ENCODE results near the gene ARRDC2. TPM values are rescaled to one million over a fixed set of nuclear protein-coding genes. Genes with fewer than 3 reads are reported as not detected.
"Not testable (repeated sequence)": the region's sequence is repeated elsewhere in the genome, so short reads cannot be mapped to it uniquely, and the experiment has no call there.

Gene ARRDC2
- total RNA-seq, 2 experiments from 2014 or later: 29.1 TPM

DNA sequence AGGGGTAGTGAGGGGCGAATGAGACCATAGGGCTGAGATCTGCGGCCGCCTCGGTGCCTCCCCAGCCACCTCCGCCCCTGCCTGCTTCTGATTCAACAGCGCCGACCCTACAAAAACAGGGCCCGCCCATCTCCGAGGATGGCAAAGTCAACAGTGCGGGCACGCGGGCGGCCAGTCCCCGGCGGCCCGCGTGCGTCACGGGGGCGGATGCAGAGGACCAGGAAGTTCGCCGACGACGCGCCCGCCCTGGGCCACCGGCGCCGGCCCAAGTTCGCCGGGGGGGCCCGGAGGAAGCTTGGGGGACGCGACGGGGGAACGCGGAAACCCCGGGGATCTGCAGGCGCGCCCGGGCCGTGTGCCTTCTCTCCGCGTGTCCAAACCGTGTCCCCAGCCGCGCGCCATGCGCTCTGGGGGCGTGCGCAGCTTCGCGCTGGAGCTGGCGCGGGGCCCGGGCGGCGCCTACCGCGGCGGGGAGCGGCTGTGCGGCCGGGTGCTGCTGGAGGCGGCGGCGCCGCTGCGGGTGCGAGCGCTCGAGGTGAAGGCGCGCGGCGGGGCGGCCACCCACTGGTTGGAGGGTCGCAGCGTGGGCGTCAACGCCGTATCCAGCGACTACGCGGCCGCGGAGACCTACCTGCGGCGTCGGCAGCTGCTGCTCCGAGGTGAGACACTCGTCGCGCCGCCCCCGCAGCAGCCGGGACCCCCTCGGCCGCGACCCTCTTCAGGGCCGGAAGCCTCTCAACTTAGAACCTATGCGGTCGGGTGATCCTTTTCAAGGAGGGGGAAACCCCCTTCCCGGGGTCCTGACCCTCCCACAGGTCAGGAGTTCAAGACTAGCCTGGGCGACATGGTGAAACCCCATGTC is 6.8 kb upstream of the ARRDC2 start:
- no peaks in the 10 kb centered on the region for H3K27me3 Mint-ChIP-seq
- TF ChIP-seq, protein P1, sequence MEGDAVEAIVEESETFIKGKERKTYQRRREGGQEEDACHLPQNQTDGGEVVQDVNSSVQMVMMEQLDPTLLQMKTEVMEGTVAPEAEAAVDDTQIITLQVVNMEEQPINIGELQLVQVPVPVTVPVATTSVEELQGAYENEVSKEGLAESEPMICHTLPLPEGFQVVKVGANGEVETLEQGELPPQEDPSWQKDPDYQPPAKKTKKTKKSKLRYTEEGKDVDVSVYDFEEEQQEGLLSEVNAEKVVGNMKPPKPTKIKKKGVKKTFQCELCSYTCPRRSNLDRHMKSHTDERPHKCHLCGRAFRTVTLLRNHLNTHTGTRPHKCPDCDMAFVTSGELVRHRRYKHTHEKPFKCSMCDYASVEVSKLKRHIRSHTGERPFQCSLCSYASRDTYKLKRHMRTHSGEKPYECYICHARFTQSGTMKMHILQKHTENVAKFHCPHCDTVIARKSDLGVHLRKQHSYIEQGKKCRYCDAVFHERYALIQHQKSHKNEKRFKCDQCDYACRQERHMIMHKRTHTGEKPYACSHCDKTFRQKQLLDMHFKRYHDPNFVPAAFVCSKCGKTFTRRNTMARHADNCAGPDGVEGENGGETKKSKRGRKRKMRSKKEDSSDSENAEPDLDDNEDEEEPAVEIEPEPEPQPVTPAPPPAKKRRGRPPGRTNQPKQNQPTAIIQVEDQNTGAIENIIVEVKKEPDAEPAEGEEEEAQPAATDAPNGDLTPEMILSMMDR (IDR thresholded peaks at IDR 0.05): no peak
- ChIA-PET CTCF (interaction anchor here (1.5 to 5.3 kb wide), 4 partner anchors 54 to 67 kb away, joined by 7 to 27 read pairs (median 14); partner anchors contain the start of gene CCDC124), POLR2A (interaction anchor here (0.6 to 2.7 kb wide), 16 partner anchors 9 to 141 kb away, joined by 3 to 14 read pairs (median 3); partner anchors contain the start of genes CCDC124 and RPL18A)
- peak; percentile 98 for DNase-seq
- H3K4me3 Mint-ChIP-seq: peak overlapping the region; percentile 90
- ATAC-seq: peak; percentile 86
- H3K36me3 Mint-ChIP-seq (ENCODE audit: low read depth): peaks cover 7% of the 10 kb centered on the region
- peaks cover 18% of the 10 kb centered on the region for H3K4me1 Mint-ChIP-seq (ENCODE audit: low read depth)
- H3K27ac Mint-ChIP-seq: peak overlapping the region; percentile 98
- no peaks in the 10 kb centered on the region for H3K9me3 Mint-ChIP-seq
- intact Hi-C loops (cut with micrococcal nuclease): loop anchor here (10.0 kb wide), 1 partner anchor 154 kb away; the partner anchor contains the start of gene PIK3R2

DNA sequence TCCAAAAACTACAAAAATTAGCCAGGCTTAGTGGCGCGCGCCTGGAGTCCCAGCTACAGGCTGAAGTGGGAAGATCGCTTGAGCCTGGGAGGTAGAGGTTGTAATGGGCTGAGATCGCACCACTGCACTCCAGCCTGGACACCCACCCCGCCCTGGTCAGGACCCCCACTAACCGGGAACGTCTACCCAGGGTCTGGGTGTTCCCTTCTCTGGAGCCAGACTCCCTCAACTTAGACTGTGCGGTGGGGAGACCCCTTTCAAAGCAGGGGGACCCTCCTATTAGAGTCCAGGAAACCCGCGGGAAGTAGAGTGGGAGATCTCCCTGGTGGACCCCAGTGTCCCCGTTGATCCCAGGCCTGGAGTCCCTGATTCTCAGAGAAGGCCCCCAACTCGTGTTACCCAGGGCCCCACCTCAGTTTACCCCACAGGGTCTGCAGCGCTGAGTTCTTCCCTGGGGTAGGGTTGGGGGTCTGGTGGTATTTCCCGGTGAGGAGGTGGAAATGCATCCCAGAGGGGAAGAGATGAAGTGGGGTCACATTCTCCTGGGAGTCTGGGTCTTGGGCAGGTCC is 6.1 kb upstream of the ARRDC2 start:
- ATAC-seq (no peak), DNase-seq (no peak)
- H3K9me3 Mint-ChIP-seq: no peaks in the 10 kb centered on the region
- intact Hi-C loops (cut with micrococcal nuclease): loop anchor here (10.0 kb wide), 1 partner anchor 153 kb away; the partner anchor contains the start of gene PIK3R2
- ChIA-PET POLR2A (interaction anchor here (0.8 to 2.7 kb wide), 12 partner anchors 12 to 164 kb away, joined by 3 to 14 read pairs (median 3); partner anchors contain the start of genes CCDC124 and RPL18A), CTCF (interaction anchor here (1.5 to 5.3 kb wide), 4 partner anchors 57 to 85 kb away, joined by 5 to 27 read pairs (median 13); partner anchors contain the start of genes CCDC124 and IL12RB1)
- peaks cover 13% of the 10 kb centered on the region for H3K36me3 Mint-ChIP-seq (ENCODE audit: low read depth)
- peak overlapping the region; percentile 90 for H3K27ac Mint-ChIP-seq
- peaks cover 17% of the 10 kb centered on the region for H3K4me1 Mint-ChIP-seq (ENCODE audit: low read depth)
- no peaks in the 10 kb centered on the region for H3K27me3 Mint-ChIP-seq
- peak overlapping the region; percentile 90 for H3K4me3 Mint-ChIP-seq
- TF ChIP-seq, protein P1 (IDR thresholded peaks at IDR 0.05): no peak

DNA sequence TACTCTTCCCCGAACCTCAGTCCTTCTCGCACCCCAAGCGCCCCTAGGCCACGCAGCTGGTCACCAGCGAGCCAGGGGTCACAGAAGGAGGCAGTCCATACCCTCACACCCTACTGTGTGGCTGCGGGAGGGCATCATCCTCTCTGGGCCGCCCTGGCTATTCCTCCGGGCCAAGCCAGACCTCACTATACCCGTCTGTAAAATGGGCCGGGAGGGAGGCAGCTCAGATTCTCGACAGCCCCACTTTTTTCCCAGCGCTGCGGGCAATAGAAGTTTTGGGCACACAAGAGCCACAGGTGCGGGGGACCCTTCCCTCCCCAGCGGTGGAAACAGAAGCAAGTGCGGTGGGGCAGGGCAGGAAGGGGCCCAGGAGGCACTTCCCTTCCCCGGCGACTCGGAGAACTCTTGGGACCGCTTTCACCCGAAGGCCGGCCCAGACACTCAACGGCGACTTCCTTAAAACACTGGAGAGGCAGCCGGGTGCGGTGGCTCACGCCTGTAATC is 5.6 kb upstream of the ARRDC2 start:
- Mint-ChIP-seq H3K27me3 (no peaks in the 10 kb centered on the region), H3K4me3 (peak overlapping the region; percentile 90), H3K27ac (peak overlapping the region; percentile 90), H3K4me1 (ENCODE audit: low read depth) (peaks cover 21% of the 10 kb centered on the region), H3K9me3 (no peaks in the 10 kb centered on the region), H3K36me3 (ENCODE audit: low read depth) (peaks cover 14% of the 10 kb centered on the region)
- peak; percentile 28 for DNase-seq
- POLR2A ChIA-PET: interaction anchor here (1.2 to 1.3 kb wide), 2 partner anchors 59 to 164 kb away, joined by 3 to 4 read pairs; no protein-coding TSS in a partner anchor
- no peak for ATAC-seq
- TF ChIP-seq, protein P1 (IDR thresholded peaks at IDR 0.05): no peak
- CTCF ChIA-PET: interaction anchor here (1.4 to 5.3 kb wide), 4 partner anchors 56 to 85 kb away, joined by 5 to 27 read pairs (median 12); partner anchors contain the start of gene IL12RB1
- intact Hi-C loops (cut with micrococcal nuclease): loop anchor here (10.0 kb wide), 1 partner anchor 152 kb away; the partner anchor contains the start of gene PIK3R2

DNA sequence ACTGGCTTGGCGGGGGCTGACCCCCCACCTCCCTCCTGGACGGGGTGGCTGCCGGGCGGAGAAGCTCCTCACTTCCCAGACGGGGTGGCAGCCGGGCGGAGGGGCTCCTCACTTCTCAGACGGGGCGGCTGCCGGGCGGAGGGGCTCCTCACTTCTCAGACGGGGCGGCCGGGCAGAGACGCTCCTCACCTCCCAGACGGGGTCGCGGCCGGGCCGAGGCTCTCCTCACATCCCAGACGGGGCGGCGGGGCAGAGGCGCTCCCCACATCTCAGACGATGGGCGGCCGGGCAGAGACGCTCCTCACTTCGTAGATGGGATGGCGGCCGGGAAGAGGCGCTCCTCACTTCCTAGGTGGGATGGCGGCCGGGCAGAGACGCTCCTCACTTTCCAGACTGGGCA is 2.2 kb upstream of the ARRDC2 start:
- ChIA-PET CTCF (interaction anchor here (0.7 to 6.1 kb wide), 3 partner anchors 39 to 53 kb away, joined by 3 to 151 read pairs (median 3); no protein-coding TSS in a partner anchor), POLR2A (interaction anchor here (3.9 kb wide), 1 partner anchor 51 kb away, joined by 24 read pairs; no protein-coding TSS in a partner anchor)
- not testable (repeated sequence) for H3K27ac Mint-ChIP-seq, H3K9me3 Mint-ChIP-seq, H3K27me3 Mint-ChIP-seq, DNase-seq, ATAC-seq, H3K4me3 Mint-ChIP-seq
- H3K4me1 Mint-ChIP-seq (ENCODE audit: low read depth): peaks cover 26% of the 10 kb centered on the region
- intact Hi-C loops (cut with micrococcal nuclease): loop anchor here (10.0 kb wide), 1 partner anchor 149 kb away; the partner anchor contains the start of gene PIK3R2
- H3K36me3 Mint-ChIP-seq (ENCODE audit: low read depth): peaks cover 32% of the 10 kb centered on the region

Measured in activated CD8-positive, alpha-beta T cell treated with anti-CD3 and anti-CD28 coated beads for 36 hours (primary cell).